HG03571 (cell line): Measurements from ENCODE around the gene NR1D1.

Experiments used
- ATAC-seq: cut with Tn5 transposase; IDR thresholded peaks from one replicate; pipeline ENCODE4 v1.9.1; 2021; ENCODE audit not compliant: unreplicated experiment

Gene NR1D1

GRCh38 chr17:40097931-40098845, 2.2 kb downstream of the NR1D1 start:
- ATAC-seq, result no peak

- no peak for ATAC-seq
These were observed 3.3 kb downstream of the NR1D1 start for GRCh38 chr17:40097087-40097486.

- peak; percentile 42 for ATAC-seq
These were observed 4.2 kb downstream of the NR1D1 start for GRCh38 chr17:40095944-40096791.

DNA sequence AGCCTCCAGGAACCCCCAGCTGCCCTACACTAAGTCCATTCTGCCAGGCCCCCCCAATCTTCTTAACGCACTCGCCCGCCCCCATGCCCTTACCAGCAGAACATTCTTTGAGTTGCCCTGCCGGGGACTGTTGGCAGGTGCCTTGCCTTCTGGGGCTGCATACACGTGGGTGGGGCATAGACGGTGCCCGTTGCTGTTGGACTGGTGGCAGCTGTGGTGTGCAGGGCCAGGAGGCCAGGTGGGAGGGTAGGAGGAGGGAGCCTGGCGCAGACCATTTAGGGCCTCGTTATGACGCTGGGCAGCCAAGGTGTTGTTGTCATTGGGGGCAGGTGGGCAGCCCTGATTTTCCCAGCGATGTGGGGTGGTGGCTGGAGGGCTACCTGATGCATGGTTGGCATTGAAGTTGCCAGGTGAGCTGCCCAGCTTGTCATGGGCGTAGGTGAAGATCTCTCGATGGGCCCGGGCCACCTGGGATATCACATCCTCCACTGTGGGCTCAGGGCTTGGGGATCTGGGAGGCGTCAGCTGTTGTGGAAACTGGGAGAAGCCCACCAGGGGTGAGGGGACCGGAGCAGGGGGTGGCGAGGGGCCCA, 4.9 kb downstream of the NR1D1 start:
- no peak for ATAC-seq

DNA sequence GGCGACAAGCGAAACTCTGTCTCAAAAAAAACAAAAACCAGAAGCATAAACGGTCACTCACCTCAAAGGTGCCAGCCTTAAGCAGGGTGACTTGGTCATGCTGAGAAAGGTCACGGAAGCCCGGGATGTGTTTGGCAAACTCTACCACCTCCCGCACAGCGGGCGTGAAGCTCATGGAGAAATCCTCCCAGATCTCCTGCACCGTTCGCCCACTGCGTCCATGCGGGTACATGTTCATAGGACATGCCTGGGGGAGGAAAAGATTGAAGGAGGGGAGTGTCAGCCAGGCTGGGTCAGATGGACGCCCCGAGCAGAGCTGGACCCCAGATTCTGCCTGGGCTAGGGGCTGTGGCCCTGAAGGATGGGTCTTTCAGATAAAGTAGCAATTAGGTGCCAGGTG, 5.5 kb downstream of the NR1D1 start:
- ATAC-seq, result no peak

GRCh38 chr17:40093580-40094201, 6.7 kb downstream of the NR1D1 start:
- no peak for ATAC-seq

DNA sequence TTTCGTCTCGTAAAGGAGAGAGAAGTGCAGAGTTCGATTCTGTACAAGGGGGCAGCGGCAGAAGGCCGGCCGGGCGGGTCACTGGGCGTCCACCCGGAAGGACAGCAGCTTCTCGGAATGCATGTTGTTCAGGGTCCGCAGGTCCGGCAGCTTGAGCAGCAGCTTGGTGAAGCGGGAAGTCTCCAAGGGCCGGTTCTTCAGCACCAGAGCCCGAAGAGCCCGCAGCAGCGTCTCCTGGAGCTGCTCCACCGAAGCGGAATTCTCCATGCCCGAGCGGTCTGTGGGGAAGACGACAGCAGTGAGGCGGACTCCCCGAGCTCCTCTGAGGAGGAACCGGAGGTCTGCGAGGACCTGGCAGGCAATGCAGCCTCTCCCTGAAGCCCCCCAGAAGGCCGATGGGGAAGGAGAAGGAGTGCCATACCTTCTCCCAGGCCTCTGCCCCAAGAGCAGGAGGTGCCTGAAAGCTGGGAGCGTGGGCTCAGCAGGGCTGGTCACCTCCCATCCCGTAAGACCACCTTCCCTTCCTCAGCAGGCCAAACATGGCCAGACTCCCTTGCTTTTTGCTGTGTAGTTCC, 7.3 kb downstream of the NR1D1 start:
- ATAC-seq, result no peak

DNA sequence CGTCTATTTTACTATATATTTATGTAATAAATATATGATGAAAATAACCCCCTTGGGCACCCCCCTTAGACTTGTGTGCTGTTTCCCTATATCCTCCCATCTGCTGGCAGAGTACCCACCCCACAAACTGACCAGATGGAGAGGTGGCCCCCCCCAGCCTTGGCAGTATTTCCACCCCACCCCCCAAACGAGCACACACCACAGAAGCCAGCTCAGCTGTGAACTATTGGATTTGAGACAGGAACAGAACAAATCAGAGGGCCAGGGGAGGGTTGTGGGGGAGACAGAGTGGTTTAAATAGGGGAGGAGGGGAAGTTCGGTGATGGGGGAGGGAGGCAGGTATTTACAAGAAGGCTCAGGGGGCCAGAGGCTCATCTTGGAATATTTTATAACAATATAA, 7.8 kb downstream of the NR1D1 start:
- ATAC-seq, result no peak

GRCh38 chr17:40091691-40092397, 8.5 kb downstream of the NR1D1 start:
- no peak for ATAC-seq

- ATAC-seq, result no peak
These were observed 9.9 kb downstream of the NR1D1 start for GRCh38 chr17:40090237-40091119.

DNA sequence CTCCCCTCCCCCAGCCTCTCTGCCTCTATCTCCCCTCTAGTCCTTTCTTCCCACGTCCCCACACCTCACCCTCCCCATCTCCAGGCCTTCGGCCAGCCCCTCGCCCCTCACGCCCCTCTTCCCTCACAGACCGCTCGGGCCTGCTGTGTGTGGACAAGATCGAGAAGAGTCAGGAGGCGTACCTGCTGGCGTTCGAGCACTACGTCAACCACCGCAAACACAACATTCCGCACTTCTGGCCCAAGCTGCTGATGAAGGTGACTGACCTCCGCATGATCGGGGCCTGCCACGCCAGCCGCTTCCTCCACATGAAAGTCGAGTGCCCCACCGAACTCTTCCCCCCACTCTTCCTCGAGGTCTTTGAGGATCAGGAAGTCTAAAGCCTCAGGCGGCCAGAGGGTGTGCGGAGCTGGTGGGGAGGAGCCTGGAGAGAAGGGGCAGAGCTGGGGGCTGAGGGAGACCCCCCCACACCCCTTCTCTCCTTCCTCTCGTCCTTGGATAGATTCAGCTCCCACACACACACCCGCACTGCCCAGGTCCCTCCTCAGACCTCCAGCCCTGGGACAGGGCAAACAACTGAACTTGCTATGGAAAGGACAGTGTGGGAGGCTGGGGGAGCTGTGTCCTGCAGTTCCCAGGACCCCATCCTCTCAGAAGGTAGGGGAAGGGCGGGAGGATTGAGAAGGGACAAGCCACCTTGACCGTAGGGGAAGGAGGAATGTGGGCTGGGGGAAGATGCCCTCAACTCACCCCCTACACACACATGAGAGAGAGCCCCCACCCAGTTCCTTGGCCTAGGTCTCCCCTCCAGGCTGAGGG, 11.1 kb downstream of the NR1D1 start:
- ATAC-seq, result no peak

- no peak for ATAC-seq
These were observed 12.3 kb downstream of the NR1D1 start for GRCh38 chr17:40087903-40088718.

DNA sequence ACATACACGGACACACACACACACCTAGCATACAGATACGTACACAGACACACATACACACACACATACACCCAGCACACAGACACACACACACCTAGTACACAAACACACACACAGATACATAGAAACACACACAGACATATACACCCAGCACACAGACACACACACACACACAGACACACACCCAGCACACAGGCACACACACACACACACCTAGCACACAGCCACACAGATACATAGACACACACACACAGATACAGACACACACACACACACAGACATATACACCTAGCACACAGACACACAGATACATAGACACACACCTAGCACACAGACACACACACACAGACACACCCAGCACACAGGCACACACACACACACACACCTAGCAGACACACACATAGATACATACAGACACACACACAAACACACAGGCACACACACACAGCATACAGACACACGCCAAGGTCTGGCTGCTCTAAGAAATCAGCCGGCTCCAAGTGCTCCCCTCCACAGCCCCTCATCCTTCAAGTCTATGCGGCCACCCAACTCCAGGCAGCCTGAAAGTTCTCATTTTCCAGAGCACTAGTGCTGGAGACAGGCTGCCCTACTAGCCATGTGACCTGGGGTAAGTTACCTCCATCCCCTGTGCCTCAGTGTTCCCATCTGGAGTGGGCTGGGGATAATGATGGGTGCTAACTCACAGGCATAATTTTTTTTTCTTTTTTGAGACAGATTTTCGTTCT, 13.2 kb downstream of the NR1D1 start:
- no peak for ATAC-seq

GRCh38 chr17:40086150-40087044, 14.0 kb downstream of the NR1D1 start:
- no peak for ATAC-seq

- ATAC-seq, result no peak
These were observed 15.9 kb downstream of the NR1D1 start for GRCh38 chr17:40084477-40084876.

DNA sequence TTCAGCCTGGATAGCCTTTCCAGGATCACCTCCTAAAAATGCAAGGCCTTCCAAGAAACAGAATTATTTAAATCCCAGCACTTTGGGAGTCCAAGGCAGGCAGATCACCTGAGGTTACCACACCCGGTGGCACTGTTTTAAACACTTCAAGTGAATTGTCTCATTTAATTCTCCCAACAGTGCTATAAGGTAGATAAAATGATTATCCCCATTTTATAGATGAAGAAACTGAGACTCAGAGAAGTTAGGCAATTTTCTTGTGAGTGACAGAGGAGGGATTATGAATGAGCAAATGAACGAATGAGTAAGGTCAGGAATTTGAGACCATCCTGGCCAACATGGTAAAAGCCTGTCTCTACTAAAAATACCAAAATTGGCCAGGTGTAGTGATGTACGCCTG, 20.8 kb downstream of the NR1D1 start:
- ATAC-seq, result no peak
